CD4-positive, alpha-beta T cell treated with Interleukin-12 subunit alpha and Interleukin-12 subunit beta, for 1 hour (primary cell): Measurements from ENCODE around the gene PARP8.

Experiments
- DNase-seq: peaks from one replicate; pipeline ENCODE4 v3.0.0-alpha.2; 2020

The PARP8 gene

GRCh38 chr5:50856401-50857119 lies 190.1 kb downstream of the PARP8 start:
- no peak for DNase-seq

- no peak for DNase-seq
Measured at GRCh38 chr5:50863534-50864170, 197.2 kb downstream of the PARP8 start.

DNA sequence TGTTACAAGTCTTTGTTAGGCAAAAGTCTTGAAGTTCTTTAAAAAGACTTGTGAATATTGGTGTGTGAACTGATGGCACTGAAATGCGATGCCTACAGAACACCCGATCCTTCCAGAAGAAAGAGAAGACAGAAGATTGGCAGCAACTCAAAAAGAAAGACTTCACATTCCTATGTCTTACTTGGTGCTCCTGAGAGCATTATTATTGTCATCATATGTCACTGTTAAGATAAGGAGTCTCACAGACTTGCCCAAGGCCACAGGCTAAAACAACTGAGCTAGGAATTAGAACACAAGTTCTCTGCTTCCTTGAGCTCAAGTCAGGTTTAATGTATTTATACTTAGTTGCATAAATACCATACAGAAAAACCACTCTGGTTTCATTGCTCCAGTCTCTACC lies 198.0 kb downstream of the PARP8 start:
- no peak for DNase-seq

- no peak for DNase-seq
Measured at GRCh38 chr5:50866415-50866814, 200.0 kb downstream of the PARP8 start.

DNA sequence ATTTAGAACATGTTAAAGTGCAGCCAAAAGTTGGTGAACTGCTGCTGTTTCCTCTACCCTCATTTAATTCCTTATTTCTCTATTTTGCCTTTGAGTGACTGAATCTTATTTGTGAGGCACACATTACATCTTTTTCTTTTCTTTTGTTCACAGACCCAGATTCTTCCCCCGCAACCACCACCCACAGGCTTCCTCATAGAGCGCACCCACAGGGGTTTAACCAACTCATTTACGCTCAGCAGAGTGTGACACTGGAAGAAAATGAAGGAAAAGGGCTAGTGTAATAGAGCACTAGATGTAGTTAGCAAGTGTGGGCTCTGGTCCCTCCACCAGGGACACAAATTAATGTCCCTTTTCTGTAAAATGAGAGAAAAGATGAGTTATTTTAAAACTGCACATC lies 200.7 kb downstream of the PARP8 start:
- no peak for DNase-seq

DNA sequence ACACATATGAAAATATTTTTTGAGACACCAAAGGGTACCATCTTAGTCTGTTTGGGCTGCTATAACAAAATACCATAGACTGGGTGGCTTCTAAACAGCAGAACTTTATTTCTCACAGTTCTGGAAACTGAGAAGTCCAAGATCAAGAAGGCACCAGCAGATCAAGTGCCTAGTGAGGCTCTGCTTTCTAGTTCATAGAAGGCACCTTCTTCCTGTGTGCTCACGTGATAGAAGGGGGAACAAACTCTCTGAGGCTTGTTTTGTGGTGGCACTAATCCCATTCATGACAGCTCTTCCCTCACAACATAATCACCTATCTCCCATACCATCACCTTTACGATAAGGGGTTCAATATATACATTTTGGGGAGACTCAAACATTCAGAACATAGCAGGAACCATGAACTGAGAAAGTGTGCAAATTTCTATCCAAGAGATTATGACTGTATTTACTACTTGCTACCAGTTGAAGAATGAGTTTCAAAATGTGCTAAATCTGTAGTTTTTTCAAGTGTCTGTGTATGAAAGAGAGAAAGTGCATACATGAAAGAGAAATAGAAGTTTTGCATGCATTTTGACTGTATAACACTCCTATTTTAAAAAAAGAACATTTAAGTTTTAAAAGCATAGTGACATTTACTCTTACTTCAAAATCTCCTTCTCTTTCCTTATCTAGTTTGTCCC lies 207.3 kb downstream of the PARP8 start:
- no peak for DNase-seq

- DNase-seq: no peak
Measured at GRCh38 chr5:50874306-50875001, 208.0 kb downstream of the PARP8 start.

- DNase-seq: no peak
Measured at GRCh38 chr5:50875002-50875344, 208.5 kb downstream of the PARP8 start.

DNA sequence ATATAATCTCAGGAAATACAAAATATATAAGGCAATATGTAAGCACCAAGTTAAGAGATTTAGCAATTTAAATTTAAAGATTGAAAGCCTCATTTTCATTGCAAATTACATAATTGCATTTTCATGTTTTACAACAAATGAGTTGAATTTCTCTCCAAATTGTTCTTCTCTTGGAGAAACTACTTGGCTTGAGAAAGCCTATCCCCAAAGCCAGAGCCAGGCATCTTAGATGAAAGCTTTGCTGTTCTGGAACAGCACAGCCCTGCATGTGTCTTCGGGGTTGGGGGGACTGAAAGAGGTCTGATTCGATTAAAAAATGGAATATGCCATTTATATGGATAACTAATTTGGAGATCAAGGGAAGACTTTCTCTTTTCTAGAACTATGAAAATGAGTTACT lies 212.0 kb downstream of the PARP8 start:
- DNase-seq: no peak

GRCh38 chr5:50881407-50881806 lies 215.0 kb downstream of the PARP8 start:
- DNase-seq: no peak

DNA sequence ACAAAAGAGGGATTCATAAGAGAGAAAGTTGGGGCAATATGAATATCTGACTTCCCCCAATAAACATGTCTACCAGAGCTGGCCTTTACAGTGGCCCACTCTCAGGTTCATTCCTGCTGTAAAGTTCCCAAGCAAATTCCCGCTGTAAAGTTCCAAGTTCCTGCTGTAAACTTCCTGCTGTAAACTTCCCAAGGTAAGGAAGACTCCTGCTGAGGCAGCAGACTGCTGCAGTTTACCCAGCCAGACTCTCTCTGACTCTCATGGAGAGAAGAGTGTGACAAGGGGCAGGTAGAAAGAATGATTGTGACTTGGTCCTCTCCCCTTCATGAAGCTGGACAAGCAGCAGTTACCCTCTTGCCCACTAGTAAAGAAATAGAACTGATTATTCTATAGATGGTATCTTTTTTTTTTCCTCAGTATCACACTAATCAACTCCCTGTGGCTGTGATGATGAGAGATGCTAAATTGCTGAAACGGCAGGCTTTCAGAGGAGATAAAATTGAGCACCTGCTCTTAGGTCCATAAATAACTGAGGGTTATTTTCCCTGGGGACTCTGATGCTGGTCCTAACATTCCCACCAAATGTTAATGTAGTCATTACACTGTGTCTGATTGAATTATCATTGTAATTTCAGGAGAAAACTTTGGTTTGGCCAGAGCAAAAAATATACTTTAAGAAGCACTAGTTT lies 220.4 kb downstream of the PARP8 start:
- DNase-seq: no peak

DNA sequence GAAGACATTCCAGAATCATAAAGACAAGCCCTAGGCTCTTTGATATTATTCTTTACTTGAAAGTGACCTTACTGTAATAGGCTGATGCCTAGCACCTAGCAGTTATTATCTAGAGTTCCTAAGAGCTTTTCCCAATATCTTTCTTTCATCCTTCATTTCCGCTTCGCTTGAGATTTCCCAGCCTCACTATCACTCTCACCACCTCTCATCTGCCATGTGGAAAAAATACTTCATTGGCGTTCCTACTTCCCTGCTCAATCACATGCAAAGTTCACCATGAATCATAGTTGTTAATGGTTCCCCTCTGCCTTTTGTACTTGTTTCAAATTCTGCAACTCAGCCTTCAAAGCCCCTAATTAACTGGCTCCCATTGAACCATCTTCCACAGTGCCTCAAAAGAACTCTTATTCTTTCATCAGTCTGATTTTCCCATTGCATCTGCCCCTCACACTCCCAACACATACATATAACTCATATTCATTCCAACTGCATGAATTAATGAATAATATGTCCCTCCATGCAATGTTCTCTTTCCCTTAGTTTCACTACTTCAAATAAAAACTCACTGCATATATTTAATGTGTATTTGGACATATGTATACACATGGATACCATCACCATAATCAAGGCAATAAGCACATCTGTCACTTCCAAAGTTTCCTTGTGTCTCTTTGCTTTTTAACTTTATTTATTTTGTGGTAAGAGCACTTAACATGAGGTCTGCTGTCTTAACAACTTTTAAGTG lies 221.6 kb downstream of the PARP8 start:
- DNase-seq: no peak

DNA sequence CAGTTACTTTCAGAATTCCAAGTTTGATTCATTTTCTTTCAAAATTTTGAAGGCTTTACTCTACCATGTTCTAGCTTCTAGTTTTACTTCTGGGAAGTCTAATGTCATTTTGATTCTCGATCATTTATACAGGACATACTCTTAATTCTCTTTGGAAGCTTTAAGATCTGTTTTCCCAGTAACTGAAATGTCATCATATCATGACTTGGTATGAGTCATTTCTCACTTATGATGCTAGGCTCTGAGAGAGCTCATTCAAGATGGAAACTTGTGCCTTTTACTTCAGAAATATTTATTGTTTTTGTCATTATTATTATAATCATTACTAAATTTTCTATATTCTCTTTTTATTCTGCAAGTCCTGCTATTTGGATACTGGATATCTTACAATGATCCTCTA lies 222.3 kb downstream of the PARP8 start:
- DNase-seq: no peak

GRCh38 chr5:50889790-50890189 lies 223.4 kb downstream of the PARP8 start:
- DNase-seq: no peak
